Stimulated activated naive CD8-positive, alpha-beta T cell treated with anti-CD3 and anti-CD28 coated beads, Interleukin-15, amount 100 ng/mL, for 72 hours (primary cell): ENCODE data around the gene TRMT5.

ENCODE experiments used
- ATAC-seq: fragments of 150-1000 bp; cut with Tn5 transposase; 2 replicates; pipeline ENCODE4 v1.10.0; 2021; ENCODE audit warnings: mild to moderate bottlenecking, moderate library complexity
- DNase-seq, 2 donors: peaks; one replicate each; pipeline ENCODE4 v3.0.0; 2021 to 2022
- H3K27ac Mint-ChIP-seq, 2 donors: one replicate each; pipeline ENCODE4 v1.8.0; 2022; ENCODE audit warnings: mild to moderate bottlenecking in 2 of 2, mixed read lengths in 2 of 2, moderate library complexity in 2 of 2
- H3K27me3 Mint-ChIP-seq: one replicate; pipeline ENCODE4 v1.8.0; 2022; ENCODE audit warnings: mixed read lengths
- H3K4me1 Mint-ChIP-seq: one replicate; pipeline ENCODE4 v1.8.0; 2022; ENCODE audit warnings: mild to moderate bottlenecking, mixed read lengths
- H3K4me3 Mint-ChIP-seq, 2 donors: one replicate each; pipeline ENCODE4 v1.8.0; 2022; ENCODE audit warnings: mild to moderate bottlenecking in 2 of 2, mixed read lengths in 2 of 2, moderate library complexity in 1 of 2
- H3K9me3 Mint-ChIP-seq, 2 donors: one replicate each; pipeline ENCODE4 v1.8.0; 2022; ENCODE audit warnings: mixed read lengths in 2 of 2

Gene TRMT5

GRCh38 chr14:60935319-60935718 is 45.6 kb downstream of the TRMT5 start:
- DNase-seq (no peak), ATAC-seq (no peak)
- Mint-ChIP-seq H3K27ac (no peak overlapping the region), H3K9me3 (peaks cover 4 to 15% of the 10 kb centered on the region in 2 donors), H3K27me3 (no peaks in the 10 kb centered on the region), H3K4me3 (no peak overlapping the region), H3K4me1 (no peaks in the 10 kb centered on the region)

GRCh38 chr14:60933920-60934655 is 46.8 kb downstream of the TRMT5 start:
- Mint-ChIP-seq H3K27ac (no peak overlapping the region), H3K4me1 (no peaks in the 10 kb centered on the region), H3K9me3 (peaks cover 4 to 9% of the 10 kb centered on the region in 2 donors), H3K27me3 (no peaks in the 10 kb centered on the region), H3K4me3 (no peak overlapping the region)
- no peak for ATAC-seq
- DNase-seq, result no peak

GRCh38 chr14:60931218-60931617 is 49.7 kb downstream of the TRMT5 start:
- peaks cover 11% of the 10 kb centered on the region for H3K4me1 Mint-ChIP-seq
- peaks cover 4 to 6% of the 10 kb centered on the region in 2 donors for H3K9me3 Mint-ChIP-seq
- H3K4me3 Mint-ChIP-seq, result no peak overlapping the region
- H3K27ac Mint-ChIP-seq, result no peak overlapping the region
- H3K27me3 Mint-ChIP-seq, result no peaks in the 10 kb centered on the region
- no peak for DNase-seq
- ATAC-seq, result no peak

- Mint-ChIP-seq H3K4me3 (no peak overlapping the region), H3K27me3 (no peaks in the 10 kb centered on the region), H3K27ac (no peak overlapping the region), H3K9me3 (no peaks in the 10 kb centered on the region), H3K4me1 (peaks cover 26% of the 10 kb centered on the region)
- ATAC-seq (peak; percentile 89), DNase-seq (no peak)
These were observed 54.9 kb downstream of the TRMT5 start for GRCh38 chr14:60926002-60926401.

GRCh38 chr14:60925286-60925685 is 55.6 kb downstream of the TRMT5 start:
- Mint-ChIP-seq H3K27ac (no peak overlapping the region), H3K9me3 (no peaks in the 10 kb centered on the region), H3K4me3 (no peak overlapping the region), H3K27me3 (no peaks in the 10 kb centered on the region), H3K4me1 (peaks cover 26% of the 10 kb centered on the region)
- no peak for DNase-seq
- no peak for ATAC-seq

- Mint-ChIP-seq H3K4me1 (peaks cover 20% of the 10 kb centered on the region), H3K27ac (no peak overlapping the region), H3K4me3 (no peak overlapping the region), H3K9me3 (no peaks in the 10 kb centered on the region), H3K27me3 (no peaks in the 10 kb centered on the region)
- ATAC-seq (no peak), DNase-seq (no peak)
These were observed 58.8 kb downstream of the TRMT5 start for GRCh38 chr14:60922050-60922449.
